Fibroblast of lung (primary cell): Measurements from ENCODE around the gene USP47. TPM values are rescaled to one million over a fixed set of nuclear protein-coding genes. Genes with fewer than 3 reads are reported as not detected.

Source experiments
- DNase-seq, 2 donors: peaks; one replicate each; pipeline versions ENCODE4 v3.0.0 to v3.0.0-alpha.2; 2010; ENCODE audit warnings: low read depth in 2 of 2
- H2AFZ ChIP-seq: 2 replicates; pipeline ENCODE4 v1.5.1; 2012; ENCODE audit warnings: low read length, control low read depth, inconsistent platforms
- H3K27ac ChIP-seq: 2 replicates; pipeline ENCODE4 v1.5.1; 2011; ENCODE audit warnings: low read length, control low read depth; ENCODE audit not compliant: insufficient read depth
- H3K27me3 ChIP-seq: 2 replicates; pipeline ENCODE4 v1.5.1; 2011; ENCODE audit warnings: mild to moderate bottlenecking, low read length; ENCODE audit not compliant: control insufficient read depth, insufficient read depth
- H3K36me3 ChIP-seq: 2 replicates; pipeline ENCODE4 v1.5.1; 2011; ENCODE audit warnings: low read length; ENCODE audit not compliant: control insufficient read depth, insufficient read depth
- H3K4me1 ChIP-seq: 2 replicates; pipeline ENCODE4 v1.5.1; 2011; ENCODE audit warnings: low read length; ENCODE audit not compliant: control insufficient read depth, insufficient read depth; ENCODE audit errors: extremely low read depth
- H3K4me2 ChIP-seq: 2 replicates; pipeline ENCODE4 v1.5.1; 2011; ENCODE audit warnings: low read length, control low read depth; ENCODE audit not compliant: insufficient read depth; ENCODE audit errors: extremely low read depth
- H3K4me3 ChIP-seq, 4 experiments: fragments of 200-600 bp in 1 of 4; sonication (generic) in 1 of 4; replicated peaks in 1 of 4; 2 replicates each; pipeline ENCODE4 v1.5.1; 2011 to 2016; ENCODE audit warnings: low read length in 4 of 4, low read depth in 3 of 4, mild to moderate bottlenecking in 3 of 4, control low read depth in 2 of 4, inconsistent platforms in 1 of 4, mixed read lengths in 1 of 4; ENCODE audit not compliant: insufficient read depth in 1 of 4; ENCODE audit errors: control extremely low read depth in 1 of 4
- H3K79me2 ChIP-seq: 2 replicates; pipeline ENCODE4 v1.5.1; 2012; ENCODE audit warnings: mild to moderate bottlenecking, low read length, inconsistent platforms; ENCODE audit not compliant: control insufficient read depth, insufficient read depth
- H3K9ac ChIP-seq: 2 replicates; pipeline ENCODE4 v1.5.1; 2011; ENCODE audit warnings: mild to moderate bottlenecking, low read length, control low read depth; ENCODE audit not compliant: insufficient read depth
- H3K9me3 ChIP-seq: 2 replicates; pipeline ENCODE4 v1.5.1; 2012; ENCODE audit warnings: low read depth, low read length; ENCODE audit not compliant: control insufficient read depth, insufficient read depth
- H4K20me1 ChIP-seq: 2 replicates; pipeline ENCODE4 v1.5.1; 2011; ENCODE audit warnings: low read length; ENCODE audit not compliant: control insufficient read depth, insufficient read depth; ENCODE audit errors: extremely low read depth
- EZH2 ChIP-seq: IDR thresholded peaks from 2 replicates; pipeline ENCODE4 v1.5.1; 2012; ENCODE audit warnings: low read length, control low read depth, mild to moderate bottlenecking; ENCODE audit errors: missing control alignments
- polyA plus RNA-seq, 2 donors: library from polyadenylated mRNA; depleted of rRNA in 1 of 2; stranded (reverse) in 1 of 2; unstranded in 1 of 2; fragments of >200 nt; gene quantifications; 2 replicates each; pipeline ENCODE4 v1.2.1, GENCODE V29; 2011 to 2012; ENCODE audit warnings: missing spikeins in 1 of 2
- total RNA-seq: library from RNA; depleted of rRNA; stranded (reverse); fragments of >200 nt; gene quantifications from 2 replicates; pipeline ENCODE4 v1.2.1, GENCODE V29; 2014
- TF ChIP-seq, protein P1 (sequence below), 2 donors: IDR thresholded peaks in 1 of 2; conservative IDR thresholded peaks in 1 of 2; 1 replicate in 1 of 2; 2 replicates in 1 of 2; pipeline ENCODE4 v1.5.1; 2011 to 2012; ENCODE audit warnings: low read length in 2 of 2, control low read depth in 1 of 2, inconsistent platforms in 1 of 2, low read depth in 1 of 2, mild to moderate bottlenecking in 1 of 2

USP47 gene
- total and polyA plus RNA-seq, 2 donors (not counting 1 experiment from before 2014, with no cell fraction given), result 40.3 to 162 TPM

- Histone ChIP-seq H3K36me3 (peaks cover 5% of the 10 kb centered on the region), H3K4me1 (peaks cover 5% of the 10 kb centered on the region), H2AFZ (no peak overlapping the region), H3K9ac (no peak overlapping the region), H4K20me1 (no peaks in the 10 kb centered on the region), H3K4me3 (no peak overlapping the region), H3K27ac (no peak overlapping the region), H3K9me3 (no peaks in the 10 kb centered on the region), H3K79me2 (no peaks in the 10 kb centered on the region), H3K4me2 (no peak overlapping the region), H3K27me3 (no peaks in the 10 kb centered on the region)
- TF ChIP-seq, protein P1, sequence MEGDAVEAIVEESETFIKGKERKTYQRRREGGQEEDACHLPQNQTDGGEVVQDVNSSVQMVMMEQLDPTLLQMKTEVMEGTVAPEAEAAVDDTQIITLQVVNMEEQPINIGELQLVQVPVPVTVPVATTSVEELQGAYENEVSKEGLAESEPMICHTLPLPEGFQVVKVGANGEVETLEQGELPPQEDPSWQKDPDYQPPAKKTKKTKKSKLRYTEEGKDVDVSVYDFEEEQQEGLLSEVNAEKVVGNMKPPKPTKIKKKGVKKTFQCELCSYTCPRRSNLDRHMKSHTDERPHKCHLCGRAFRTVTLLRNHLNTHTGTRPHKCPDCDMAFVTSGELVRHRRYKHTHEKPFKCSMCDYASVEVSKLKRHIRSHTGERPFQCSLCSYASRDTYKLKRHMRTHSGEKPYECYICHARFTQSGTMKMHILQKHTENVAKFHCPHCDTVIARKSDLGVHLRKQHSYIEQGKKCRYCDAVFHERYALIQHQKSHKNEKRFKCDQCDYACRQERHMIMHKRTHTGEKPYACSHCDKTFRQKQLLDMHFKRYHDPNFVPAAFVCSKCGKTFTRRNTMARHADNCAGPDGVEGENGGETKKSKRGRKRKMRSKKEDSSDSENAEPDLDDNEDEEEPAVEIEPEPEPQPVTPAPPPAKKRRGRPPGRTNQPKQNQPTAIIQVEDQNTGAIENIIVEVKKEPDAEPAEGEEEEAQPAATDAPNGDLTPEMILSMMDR (conservative IDR thresholded peaks at IDR 0.05 in 1 of 2, IDR thresholded peaks at IDR 0.05 in 1 of 2; ENCODE audit: low read depth in 1 of 2, low read length in 2 of 2), result no peak
- no peak for TF ChIP-seq EZH2
- DNase-seq, result no peak
Measured at GRCh38 chr11:11942668-11943067, 100.9 kb downstream of the USP47 start.

- no peak overlapping the region for H3K4me3 ChIP-seq
- TF ChIP-seq, protein P1 (conservative IDR thresholded peaks at IDR 0.05 in 1 of 2, IDR thresholded peaks at IDR 0.05 in 1 of 2; ENCODE audit: low read depth in 1 of 2, low read length in 2 of 2), result no peak
- TF ChIP-seq EZH2, result no peak
- H3K4me2 ChIP-seq, result no peak overlapping the region
- no peaks in the 10 kb centered on the region for H3K9me3 ChIP-seq
- H2AFZ ChIP-seq, result no peak overlapping the region
- no peak for DNase-seq
- H3K27me3 ChIP-seq, result no peaks in the 10 kb centered on the region
- no peak overlapping the region for H3K27ac ChIP-seq
- no peaks in the 10 kb centered on the region for H4K20me1 ChIP-seq
- H3K36me3 ChIP-seq, result peaks cover 5% of the 10 kb centered on the region
- H3K9ac ChIP-seq, result no peak overlapping the region
- H3K79me2 ChIP-seq, result no peaks in the 10 kb centered on the region
- H3K4me1 ChIP-seq, result peaks cover 2% of the 10 kb centered on the region
Measured at GRCh38 chr11:11944444-11944843, 102.7 kb downstream of the USP47 start.

DNA sequence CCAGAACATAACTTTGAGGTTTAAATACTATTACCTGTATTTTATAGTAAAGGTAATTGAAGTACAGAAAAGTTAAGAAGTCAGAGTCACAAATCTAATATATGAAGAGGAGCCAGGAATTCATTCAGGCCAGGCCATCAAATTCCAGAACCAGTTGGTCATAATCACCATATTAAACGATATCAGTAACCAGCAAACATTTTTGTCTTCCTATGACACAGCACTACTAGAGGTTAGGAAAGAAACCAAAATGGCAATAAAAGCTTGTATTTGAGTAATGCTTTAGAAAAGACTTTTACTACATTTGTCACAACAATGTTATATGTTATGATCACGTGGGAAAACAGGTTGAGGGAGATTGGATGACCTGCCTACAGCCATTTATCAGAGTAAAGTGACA, 104.4 kb downstream of the USP47 start:
- DNase-seq, result peak in 1 of 2 donors; percentile 71

More for the DNA sequence above, 104.4 kb downstream of the USP47 start:
- Histone ChIP-seq H4K20me1 (no peaks in the 10 kb centered on the region), H3K4me3 (no peak overlapping the region), H3K27ac (no peak overlapping the region), H3K4me1 (peaks cover 2% of the 10 kb centered on the region), H3K79me2 (no peaks in the 10 kb centered on the region), H3K4me2 (no peak overlapping the region), H3K36me3 (peaks cover 5% of the 10 kb centered on the region), H3K9me3 (no peaks in the 10 kb centered on the region), H3K9ac (no peak overlapping the region), H2AFZ (no peak overlapping the region), H3K27me3 (no peaks in the 10 kb centered on the region)
- no peak for TF ChIP-seq EZH2
- TF ChIP-seq, protein P1 (conservative IDR thresholded peaks at IDR 0.05 in 1 of 2, IDR thresholded peaks at IDR 0.05 in 1 of 2; ENCODE audit: low read depth in 1 of 2, low read length in 2 of 2), result no peak
